GM12891 (cell line): Measurements from ENCODE around the gene CST6.

Source experiments
- DNase-seq: peaks from one replicate; pipeline ENCODE4 v3.0.0; 2011; ENCODE audit warnings: low spot score; ENCODE audit not compliant: insufficient read length
- FAIRE-seq: peaks from 2 replicates; lab custom pipeline; 2011; peaks lifted over from hg19 to GRCh38; lab: Jason Lieb, UNC
- PAX5 ChIP-seq: IDR thresholded peaks from 2 replicates; pipeline ENCODE4 v1.6.1; 2011; ENCODE audit warnings: low read length, moderate library complexity, mild to moderate bottlenecking; ENCODE audit not compliant: insufficient read depth, severe bottlenecking
- POLR2A ChIP-seq: IDR thresholded peaks from 2 replicates; pipeline ENCODE4 v1.6.1; 2011; ENCODE audit warnings: low read depth, low read length, control low read depth
- POLR2AphosphoS5 ChIP-seq: IDR thresholded peaks from 2 replicates; pipeline ENCODE4 v1.6.1; 2011; ENCODE audit warnings: low read depth, low read length, control low read depth
- POU2F2 ChIP-seq: IDR thresholded peaks from 2 replicates; pipeline ENCODE4 v1.6.1; 2011; ENCODE audit warnings: low read depth, mild to moderate bottlenecking, control low read depth, low read length, moderate library complexity
- SPI1 ChIP-seq: IDR thresholded peaks from 2 replicates; pipeline ENCODE4 v1.6.1; 2011; ENCODE audit warnings: low read depth, low read length, control low read depth
- TAF1 ChIP-seq: IDR thresholded peaks from 2 replicates; pipeline ENCODE4 v1.6.1; 2011; ENCODE audit warnings: low read depth, low read length, control low read depth

CST6 gene

DNA sequence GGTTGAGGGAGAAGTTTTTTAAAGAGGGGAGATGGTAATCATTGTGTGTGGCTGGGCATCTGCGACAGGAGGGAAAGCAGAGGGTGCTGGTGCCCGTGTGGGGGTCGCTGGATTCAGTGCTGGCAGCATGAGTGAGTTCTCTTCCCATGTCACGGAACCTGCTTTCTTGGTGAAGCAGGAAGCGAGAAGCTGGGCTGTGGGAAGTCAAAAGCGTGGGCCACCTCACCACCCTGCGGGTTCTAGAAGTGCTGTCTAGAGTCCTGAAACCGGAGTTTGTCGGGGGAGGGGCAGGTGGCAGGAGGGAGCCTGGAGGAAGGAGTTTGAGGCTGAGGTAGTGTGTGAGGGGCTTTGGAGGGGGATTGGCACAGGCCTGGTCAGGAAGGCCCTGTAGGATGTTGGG lies 36.0 kb upstream of the CST6 start:
- FAIRE-seq (no peak), DNase-seq (no peak)
- TF ChIP-seq POLR2AphosphoS5 (0 out of 2 replicates have a peak, but pooled peaks have one; percentile 5), TAF1 (no peak)

DNA sequence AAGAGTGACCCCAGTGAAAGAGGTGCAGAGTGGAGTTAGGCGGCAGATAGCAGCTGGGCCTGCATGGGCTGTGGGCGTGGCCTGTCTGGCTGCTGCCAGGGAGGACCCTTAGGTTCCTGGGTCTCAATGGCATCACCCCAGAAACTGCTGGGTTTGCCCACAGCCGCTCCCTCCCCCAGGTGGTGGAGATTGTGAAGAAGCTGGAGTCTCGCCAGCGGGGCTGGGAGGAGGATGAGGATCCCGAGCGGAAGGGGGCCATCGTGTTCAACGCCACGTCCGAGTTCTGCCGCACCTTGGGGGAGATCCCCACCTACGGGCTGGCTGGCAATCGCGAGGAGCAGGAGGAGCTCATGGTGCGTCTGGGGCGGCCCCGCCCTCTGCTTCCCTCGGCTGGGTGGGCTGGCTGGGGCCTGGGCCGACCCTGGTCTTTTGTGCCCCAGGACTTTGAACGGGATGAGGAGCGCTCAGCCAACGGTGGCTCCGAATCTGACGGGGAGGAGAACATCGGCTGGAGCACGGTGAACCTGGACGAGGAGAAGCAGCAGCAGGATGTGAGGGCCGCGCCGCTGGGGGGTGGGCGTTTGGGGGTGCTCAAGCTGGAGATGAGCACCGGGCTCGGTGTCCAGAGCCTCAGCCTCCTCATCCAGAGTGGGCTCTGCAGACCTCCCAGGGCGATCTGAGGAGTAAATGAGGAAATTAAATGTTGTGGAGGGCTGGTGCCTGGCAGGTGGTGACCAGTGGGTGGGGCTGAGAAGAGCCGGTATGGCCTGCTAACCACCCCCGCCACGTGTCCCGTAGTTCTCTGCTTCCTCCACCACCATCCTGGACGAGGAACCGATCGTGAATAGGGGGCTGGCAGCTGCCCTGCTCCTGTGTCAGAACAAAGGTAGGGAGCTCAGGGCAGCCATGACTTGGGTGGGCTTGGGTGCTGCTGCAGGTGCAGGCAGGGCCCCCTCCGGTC lies 35.3 kb upstream of the CST6 start:
- FAIRE-seq (no peak), DNase-seq (no peak)
- TF ChIP-seq SPI1 (no peak), POLR2A (no peak), POLR2AphosphoS5 (0 out of 2 replicates have a peak, but pooled peaks have one; percentile 15), POU2F2 (no peak), TAF1 (no peak), PAX5 (no peak)

DNA sequence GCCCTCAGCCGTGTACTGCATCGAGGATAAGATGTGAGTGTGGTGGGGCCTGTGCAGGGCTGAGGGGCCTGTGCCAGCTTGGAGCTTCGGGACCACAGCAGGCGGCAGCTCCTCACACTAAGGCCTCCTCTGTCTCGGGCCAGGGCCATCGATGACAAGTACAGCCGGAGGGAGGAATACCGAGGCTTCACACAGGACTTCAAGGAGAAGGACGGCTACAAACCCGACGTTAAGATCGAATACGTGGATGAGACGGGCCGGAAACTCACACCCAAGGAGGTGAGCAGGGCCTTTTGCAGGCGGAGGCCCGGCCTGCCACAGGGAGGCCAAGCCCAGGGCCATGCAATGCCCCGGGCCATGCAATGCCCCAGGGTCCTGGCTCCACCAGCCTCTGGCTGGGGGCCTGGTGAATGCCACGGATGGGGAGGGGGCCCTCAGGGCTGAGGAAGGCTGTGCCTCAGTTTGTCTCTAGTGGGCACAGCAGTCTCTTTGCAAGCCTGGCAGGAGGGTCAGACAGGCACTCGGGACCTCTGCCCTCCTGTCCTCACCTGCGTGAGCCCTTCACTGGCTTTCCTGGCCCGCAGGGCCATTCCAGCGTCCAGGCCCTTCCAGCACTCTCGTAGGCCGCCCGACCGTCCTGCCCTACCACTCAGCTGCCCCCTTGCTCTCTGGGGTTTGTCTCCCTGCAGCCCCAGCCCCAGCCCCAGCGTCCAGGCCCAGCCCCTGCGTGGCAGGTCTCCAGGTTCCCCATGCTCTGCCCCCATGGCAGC lies 34.0 kb upstream of the CST6 start:
- TF ChIP-seq TAF1 (no peak), POLR2A (no peak), POLR2AphosphoS5 (no peak), SPI1 (no peak), PAX5 (no peak), POU2F2 (no peak)
- no peak for FAIRE-seq

DNA sequence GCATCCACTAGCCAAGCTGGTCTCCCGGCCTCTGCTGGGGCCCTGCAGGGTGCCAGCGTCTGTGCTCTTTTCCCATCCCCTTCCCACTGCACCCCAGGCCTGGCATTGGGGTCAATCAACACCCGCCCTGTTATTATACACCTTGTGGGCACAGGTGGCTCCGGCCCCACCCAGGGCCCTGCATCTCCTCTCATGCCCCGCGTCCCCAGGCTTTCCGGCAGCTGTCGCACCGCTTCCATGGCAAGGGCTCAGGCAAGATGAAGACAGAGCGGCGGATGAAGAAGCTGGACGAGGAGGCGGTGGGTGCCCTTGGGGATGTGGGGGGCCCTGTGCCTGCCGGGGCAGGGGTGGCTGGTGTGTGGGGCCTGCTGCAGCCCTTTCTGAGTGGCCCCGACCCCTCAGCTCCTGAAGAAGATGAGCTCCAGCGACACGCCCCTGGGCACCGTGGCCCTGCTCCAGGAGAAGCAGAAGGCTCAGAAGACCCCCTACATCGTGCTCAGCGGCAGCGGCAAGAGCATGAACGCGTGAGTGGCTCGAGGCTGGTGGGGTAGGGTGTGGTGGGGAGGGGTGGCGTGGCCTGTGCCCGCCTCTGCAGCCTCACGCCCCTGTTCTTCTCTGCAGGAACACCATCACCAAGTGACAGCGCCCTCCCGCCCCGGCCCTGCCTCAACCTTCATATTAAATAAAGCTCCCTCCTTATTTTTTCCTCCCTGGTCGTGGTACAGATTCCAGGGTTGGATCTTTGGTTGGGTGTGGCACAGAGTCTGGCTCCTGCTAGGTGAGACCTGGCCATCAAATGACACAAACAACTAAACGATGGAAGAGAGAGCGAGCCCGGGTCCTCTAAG lies 33.2 kb upstream of the CST6 start:
- DNase-seq (no peak), FAIRE-seq (no peak)
- TF ChIP-seq TAF1 (no peak), PAX5 (no peak), SPI1 (no peak), POU2F2 (no peak), POLR2A (no peak), POLR2AphosphoS5 (no peak)

More for the DNA sequence above, 34.0 kb upstream of the CST6 start:
- DNase-seq, result no peak

DNA sequence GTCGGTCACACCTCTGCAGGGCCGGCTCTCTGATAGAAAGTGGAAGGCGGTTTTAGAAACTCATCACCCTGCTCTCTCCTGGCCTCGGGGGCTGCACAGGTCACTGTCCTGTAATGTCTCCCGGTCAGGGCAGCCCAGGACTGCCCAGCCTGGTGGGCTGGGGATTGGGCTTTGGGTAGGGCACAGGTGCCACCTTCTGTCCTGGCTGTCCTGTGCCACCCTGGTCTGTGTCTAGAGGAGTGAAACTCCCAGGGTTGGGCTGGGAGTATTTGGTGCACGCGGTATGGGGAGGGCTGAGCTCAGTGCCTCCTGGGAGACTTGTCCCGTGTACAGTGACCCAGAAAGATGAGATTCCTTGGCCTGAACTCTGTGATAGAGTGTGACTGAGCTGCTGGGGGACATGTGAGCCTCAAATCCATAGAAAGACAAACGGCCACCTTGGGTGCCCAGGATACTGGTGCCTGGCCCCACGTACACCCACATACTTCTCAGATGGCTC lies 32.5 kb upstream of the CST6 start:
- FAIRE-seq (no peak), DNase-seq (no peak)
- TF ChIP-seq PAX5 (no peak), POU2F2 (no peak), TAF1 (no peak), POLR2AphosphoS5 (no peak)

DNA sequence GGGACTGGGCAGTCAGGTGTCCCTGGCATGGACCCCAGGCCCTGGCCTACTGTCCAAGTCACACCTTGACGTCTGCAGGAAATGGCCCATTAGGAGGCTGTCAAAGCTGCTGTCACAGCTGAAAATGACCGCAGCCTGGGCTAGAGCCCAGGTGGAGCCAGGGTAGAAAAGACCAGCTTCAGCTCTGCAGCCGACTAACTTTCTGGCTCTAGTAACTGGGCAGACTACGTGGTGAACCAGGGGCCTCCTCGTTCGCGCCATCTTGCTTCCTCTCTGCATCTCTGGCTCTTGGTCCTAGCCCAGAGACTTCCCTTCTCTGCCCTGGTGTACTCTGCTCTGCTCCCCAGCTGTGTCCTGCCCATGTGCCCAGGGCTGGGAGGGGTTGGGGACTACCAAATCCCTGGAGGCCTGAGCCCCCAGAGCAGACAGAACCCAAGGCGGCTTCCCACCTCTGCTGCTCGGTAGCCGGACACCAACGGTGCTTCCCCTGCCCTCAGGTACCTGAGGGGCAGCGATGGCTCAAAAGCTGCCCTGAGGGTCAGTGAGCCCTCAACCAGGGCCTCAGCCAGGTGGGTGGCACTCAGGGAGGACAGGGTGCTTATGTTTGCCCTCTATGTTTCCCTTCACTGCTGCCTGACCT lies 30.6 kb upstream of the CST6 start:
- FAIRE-seq (no peak), DNase-seq (no peak)
- TF ChIP-seq POU2F2 (no peak), POLR2AphosphoS5 (peak; percentile 7; the same call in 1 of the 2 replicates)

DNA sequence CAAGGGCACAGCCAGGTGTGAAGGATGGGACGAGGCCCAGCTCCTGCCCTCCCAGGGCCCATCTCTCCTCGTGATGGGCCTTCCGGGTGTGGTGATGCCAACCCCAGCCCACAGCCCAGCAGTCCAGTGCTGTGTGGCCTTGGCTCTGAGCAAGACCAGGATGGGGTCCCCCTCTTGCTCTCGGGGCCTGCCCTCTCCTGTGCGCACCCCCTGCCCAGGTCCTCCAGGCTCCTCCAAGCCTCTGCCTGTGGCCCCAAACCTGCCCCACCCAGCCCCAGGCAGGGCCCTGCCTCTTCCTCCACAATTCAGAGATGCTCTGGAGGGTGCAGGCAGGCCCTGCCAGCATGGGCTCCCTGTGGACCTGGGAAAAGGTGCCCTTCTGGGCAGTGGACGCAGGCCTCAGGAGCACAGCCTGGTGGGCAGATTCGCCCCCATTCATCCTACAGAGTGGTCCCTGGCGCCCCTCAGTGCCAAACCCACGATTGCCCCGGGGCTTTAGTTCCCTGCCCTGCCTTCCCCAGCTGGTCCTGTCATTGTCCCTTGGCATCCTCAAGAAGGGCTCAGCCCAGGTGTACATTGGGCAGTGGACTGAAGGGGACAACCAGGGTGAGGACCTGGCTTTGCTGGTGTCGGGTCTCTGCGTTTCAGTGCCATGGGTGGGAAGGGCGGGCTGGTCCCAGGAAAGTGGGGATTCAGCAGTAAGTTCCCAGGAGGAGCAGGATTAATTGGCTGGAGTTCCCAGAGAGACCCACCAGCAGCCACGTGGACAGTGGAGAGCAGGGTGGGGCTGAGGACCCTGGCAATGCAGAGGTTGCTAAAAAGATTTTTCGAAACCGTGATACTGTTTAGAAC lies 29.6 kb upstream of the CST6 start:
- DNase-seq (no peak), FAIRE-seq (no peak)
- no peak for TF ChIP-seq PAX5
- TF ChIP-seq TAF1, result no peak
- no peak for TF ChIP-seq POU2F2

DNA sequence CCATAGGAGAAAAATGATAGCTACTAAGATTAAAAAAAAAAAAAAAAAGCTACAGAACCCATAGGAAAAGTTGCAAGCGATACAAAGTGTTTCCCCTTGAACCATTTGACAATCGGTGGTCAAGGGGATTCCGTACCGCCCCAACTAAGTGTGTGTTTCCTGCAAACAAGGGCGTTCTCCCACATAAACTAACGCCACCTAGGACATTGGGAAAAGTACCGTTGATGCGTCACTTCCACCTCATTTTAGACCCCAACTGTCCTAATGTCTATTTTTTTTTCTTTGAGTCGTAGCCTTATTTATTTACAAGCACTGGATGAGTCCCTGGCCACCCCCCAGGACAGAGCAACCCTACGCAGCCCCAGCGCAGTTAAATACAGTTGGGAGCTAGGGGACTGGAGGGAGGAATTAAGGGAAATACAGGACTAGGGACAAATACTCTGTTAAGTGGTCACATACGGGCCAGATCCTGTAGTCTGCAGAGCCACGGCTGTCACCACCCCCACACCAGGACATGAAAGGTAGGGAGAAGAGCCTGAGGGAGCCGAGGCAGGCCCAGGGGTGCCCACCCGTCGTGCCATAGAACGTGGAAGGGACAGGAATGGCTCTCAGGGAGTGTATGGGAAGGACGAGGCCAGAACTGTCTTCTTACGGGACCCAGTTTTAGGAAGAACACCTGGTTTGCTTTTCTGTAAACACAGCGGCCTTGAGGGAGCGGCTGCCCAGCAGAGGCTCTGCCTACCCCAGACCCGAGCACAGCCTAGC lies 28.8 kb upstream of the CST6 start:
- FAIRE-seq (no peak), DNase-seq (no peak)
- TF ChIP-seq PAX5 (no peak), TAF1 (no peak)
